NCI-H2196 (cell line): ENCODE data around the gene FCN3.
A peak's percentile ranks its signal among the peaks of the same experiment; 100 is the strongest.

Experiments
- DNase-seq: peaks from one replicate; lab custom pipeline; 2025; ENCODE audit not compliant: unreplicated experiment; lab: John Stamatoyannopoulos, UW

FCN3 gene

GRCh38 chr1:27343639-27344025, 31.0 kb downstream of the FCN3 start:
- no peak for DNase-seq

- peak; percentile 77 for DNase-seq
These were observed 31.6 kb downstream of the FCN3 start for GRCh38 chr1:27342778-27343638.

DNA sequence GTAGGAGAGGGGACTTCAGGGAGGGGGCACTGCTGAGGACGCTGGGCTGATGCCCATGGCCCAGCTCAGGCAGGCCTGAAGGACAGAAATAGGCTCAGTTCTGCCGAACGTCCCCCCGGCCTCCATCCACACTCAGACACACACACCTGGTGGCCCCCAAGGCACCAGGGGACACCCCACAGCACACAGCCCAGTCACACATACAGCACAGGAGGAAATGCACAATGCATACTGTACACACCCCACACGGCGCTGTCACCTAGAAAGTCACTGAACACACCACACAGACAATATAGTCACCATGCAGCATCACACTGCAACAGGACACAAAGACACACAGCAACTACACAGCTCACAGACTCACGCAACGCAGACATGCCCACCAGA, 32.2 kb downstream of the FCN3 start:
- no peak for DNase-seq

- DNase-seq = peak; percentile 82
These were observed 32.9 kb downstream of the FCN3 start, which contains the start of gene SYTL1 for GRCh38 chr1:27341525-27342252. SYTL1 (plus strand) TSS chr1:27342022; CDS start chr1:27345335, 3,313 bp downstream.

GRCh38 chr1:27339213-27339612, 35.4 kb downstream of the FCN3 start:
- no peak for DNase-seq

DNA sequence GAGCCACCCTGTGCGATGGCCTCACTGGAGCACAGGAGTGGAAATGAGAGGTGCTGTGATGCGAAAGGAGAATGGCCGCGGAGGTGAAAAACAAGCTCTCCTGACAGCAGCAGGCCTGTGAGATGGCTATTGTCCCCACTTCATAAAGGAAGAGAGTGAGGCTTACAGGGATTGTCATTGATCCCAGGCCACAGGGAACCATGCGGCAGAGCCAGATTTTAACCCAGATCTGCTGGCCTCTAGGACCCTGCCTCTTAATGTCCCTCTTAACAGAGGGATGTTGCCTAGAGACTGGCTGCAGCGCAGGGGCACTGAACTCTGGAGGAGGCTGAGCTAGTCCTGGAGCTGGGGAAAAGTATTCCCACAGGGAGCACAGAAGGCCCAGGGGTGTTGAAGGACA, 35.9 kb downstream of the FCN3 start:
- DNase-seq = no peak

- no peak for DNase-seq
These were observed 37.9 kb downstream of the FCN3 start for GRCh38 chr1:27336756-27337155.

DNA sequence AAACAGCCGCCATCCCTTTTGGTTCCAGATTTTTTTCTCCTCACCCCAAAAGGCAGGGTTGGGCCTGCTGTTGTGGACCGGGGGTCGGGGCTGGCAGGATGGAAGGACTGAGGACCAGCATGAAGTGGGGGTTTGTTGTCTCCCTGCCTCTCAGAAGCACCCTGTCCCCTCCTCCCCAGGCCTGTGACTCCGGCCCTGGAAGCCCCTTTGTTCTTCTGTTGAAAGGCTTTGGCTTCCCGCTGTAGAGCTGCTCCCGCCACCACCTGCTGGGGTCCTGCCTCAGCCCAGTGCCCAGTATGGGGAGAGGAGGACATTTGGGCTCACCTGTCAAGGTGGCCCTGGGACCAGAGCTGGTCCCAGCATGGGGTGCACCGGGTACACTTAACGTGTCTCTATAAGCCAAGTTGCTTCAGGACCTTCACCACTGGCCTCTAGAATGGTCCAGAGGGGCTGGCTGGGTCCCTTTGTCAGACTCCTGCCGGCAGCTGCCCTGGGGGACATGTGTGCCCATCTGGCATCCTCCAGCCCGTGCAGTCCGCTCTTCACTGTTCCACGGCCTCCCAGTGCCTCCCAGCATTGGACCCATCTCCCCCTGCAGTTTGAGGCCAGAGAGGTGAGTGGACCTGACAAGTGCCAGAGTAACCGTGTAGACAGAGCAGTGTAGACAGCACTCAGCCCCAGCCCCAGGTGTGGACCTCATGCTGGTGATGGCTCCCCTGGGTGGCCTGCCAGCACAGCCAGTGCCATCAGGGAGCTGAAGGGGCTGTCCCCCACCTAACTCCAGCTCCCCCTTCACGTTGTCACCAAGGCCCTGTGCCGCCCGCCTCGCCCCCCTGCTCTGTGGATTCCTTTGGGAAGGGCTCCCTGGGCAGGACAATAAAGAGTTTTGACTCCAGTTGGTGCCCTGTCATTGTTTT, 38.9 kb downstream of the FCN3 start:
- no peak for DNase-seq

GRCh38 chr1:27333717-27334279, 40.8 kb downstream of the FCN3 start:
- no peak for DNase-seq

DNA sequence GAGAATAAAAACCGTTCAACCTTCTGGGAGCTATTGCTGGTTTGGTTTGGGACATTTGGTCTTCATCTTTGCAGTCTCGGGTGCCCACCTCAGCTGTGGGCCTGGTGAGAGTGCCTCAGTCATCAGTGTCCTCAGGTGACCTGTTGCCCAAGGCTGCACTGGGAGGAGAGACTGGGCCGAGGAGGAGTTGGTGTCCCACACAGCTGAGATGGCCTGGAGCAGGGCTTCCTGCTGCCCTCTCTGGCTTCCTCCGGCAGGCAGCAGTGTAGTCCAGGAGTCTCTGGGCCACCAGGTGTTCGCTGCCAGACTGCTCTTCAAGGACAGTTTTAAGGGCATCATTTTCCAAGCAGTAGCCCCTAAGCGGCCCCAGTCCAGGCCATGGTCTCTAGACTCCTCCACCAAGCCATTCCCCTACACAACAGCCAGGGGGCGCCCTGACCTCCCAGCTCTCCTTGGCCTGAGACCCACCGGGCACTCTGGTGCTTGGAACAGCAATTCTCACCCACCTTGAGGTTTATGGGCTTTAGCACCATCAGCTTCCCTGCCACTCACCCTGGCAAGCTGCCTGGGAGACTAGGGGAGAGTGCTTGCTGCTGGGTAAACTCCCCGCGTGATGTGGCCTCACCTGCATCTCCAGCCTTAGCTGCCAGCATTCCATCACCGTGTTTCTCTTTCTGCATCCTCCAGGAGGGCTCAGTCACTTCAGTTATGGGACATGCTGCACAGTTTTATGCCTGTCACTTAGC, 41.9 kb downstream of the FCN3 start:
- peak; percentile 61 for DNase-seq

DNA sequence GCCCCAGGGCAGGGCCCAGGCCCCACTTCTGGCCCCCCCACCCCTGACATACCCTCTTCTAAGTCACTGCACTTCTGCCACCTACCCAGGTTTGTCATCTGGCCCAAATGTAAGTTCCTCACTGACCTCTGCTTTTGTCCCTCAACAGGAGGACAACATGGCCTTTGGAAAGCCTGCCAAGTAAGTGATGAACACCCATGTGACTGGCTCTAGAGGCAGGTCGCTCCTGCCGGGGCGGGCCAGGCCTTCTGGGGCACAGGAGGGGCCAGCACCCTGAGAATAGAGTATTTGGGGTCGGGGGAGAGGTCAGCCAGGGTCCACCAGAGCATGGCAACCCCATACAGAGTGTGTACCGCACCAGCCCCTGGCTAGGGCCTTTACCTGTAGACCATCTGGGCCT, 42.7 kb downstream of the FCN3 start:
- no peak for DNase-seq

GRCh38 chr1:27331426-27331825, 43.2 kb downstream of the FCN3 start:
- DNase-seq = no peak

- no peak for DNase-seq
These were observed 43.8 kb downstream of the FCN3 start for GRCh38 chr1:27330786-27331185.

GRCh38 chr1:27327964-27328363, 46.7 kb downstream of the FCN3 start:
- DNase-seq = no peak

GRCh38 chr1:27325286-27325685, 49.3 kb downstream of the FCN3 start:
- DNase-seq = no peak

GRCh38 chr1:27322569-27323240, 51.9 kb downstream of the FCN3 start:
- DNase-seq = no peak

- peak; percentile 99 for DNase-seq
These were observed 52.6 kb downstream of the FCN3 start, which contains the start of gene TMEM222 for GRCh38 chr1:27321813-27322568. TMEM222 (plus strand) TSS chr1:27322163; CDS start chr1:27322198, 35 bp downstream.
